Measurements from ENCODE around the gene ARFIP1.

Gene ARFIP1

GRCh38 chr4:152921284-152921683 is 141.5 kb downstream of the ARFIP1 start:
- POLR2A ChIA-PET: no interaction called here
- peaks cover 0 to 3% of the 10 kb centered on the region in 2 experiments; a peak in 1 of 3 replicates for H3K36me3 ChIP-seq (ENCODE audit: control insufficient read depth in 2 of 2, insufficient read depth in 1 of 2, low read length in 2 of 2)
- H3K27ac ChIP-seq (ENCODE audit: extremely low read depth, low read depth, low read length): no peak overlapping the region
- H3K9me3 ChIP-seq (ENCODE audit: control insufficient read depth, insufficient read depth, low read depth, low read length): no peaks in the 10 kb centered on the region
- CTCF ChIA-PET: no interaction called here
- TF ChIP-seq ZNF530 (tag by site-specific recombination; IDR thresholded peaks at IDR 0.05; ENCODE audit: low read depth): no peak
- TF ChIP-seq TCF7L2 (IDR thresholded peaks at IDR 0.05; ENCODE audit: borderline replicate concordance, low read depth, low read length): no peak
- no peak for TF ChIP-seq ZNF114 (tag by site-specific recombination; IDR thresholded peaks at IDR 0.05)
- TF ChIP-seq ZBTB21 (tag by site-specific recombination; IDR thresholded peaks at IDR 0.05): no peak
- no peak for TF ChIP-seq ZNF426 (tag by site-specific recombination; IDR thresholded peaks at IDR 0.05)
- no peak for TF ChIP-seq ZNF660 (tag by site-specific recombination; IDR thresholded peaks at IDR 0.05)
- TF ChIP-seq ZNF791 (tag by site-specific recombination; IDR thresholded peaks at IDR 0.05): no peak
- no peak for TF ChIP-seq ZNF645 (tag by site-specific recombination; IDR thresholded peaks at IDR 0.05)
- TF ChIP-seq MYNN (tag by site-specific recombination; IDR thresholded peaks at IDR 0.05; ENCODE audit: borderline replicate concordance): no peak
- no peak for TF ChIP-seq EGR2 (tag by site-specific recombination; IDR thresholded peaks at IDR 0.05; ENCODE audit: low read depth)
- no peaks in the 10 kb centered on the region for H3K4me1 ChIP-seq (ENCODE audit: control insufficient read depth, insufficient read depth, low read length)
- H3K4me3 ChIP-seq (ENCODE audit: low read depth, low read length): no peak overlapping the region

- TF ChIP-seq ZNF174 (tag by site-specific recombination; IDR thresholded peaks at IDR 0.05): no peak
- TF ChIP-seq ZNF324 (tag by site-specific recombination; IDR thresholded peaks at IDR 0.05): no peak
- no peak for TF ChIP-seq ZNF600 (tag by site-specific recombination; IDR thresholded peaks at IDR 0.05)
- TF ChIP-seq ZNF560 (tag by site-specific recombination; IDR thresholded peaks at IDR 0.05; ENCODE audit: borderline replicate concordance): no peak
- no peak for TF ChIP-seq ZNF692 (tag by site-specific recombination; IDR thresholded peaks at IDR 0.05)
- no peak for TF ChIP-seq ZNF16 (tag by site-specific recombination; IDR thresholded peaks at IDR 0.05; ENCODE audit: low read depth)
- no peak for TF ChIP-seq ZFP37 (tag by site-specific recombination; IDR thresholded peaks at IDR 0.05)
- H3K4me1 ChIP-seq (ENCODE audit: control insufficient read depth, insufficient read depth, low read length): no peaks in the 10 kb centered on the region
- H3K27ac ChIP-seq (ENCODE audit: extremely low read depth, low read depth, low read length): no peak overlapping the region
- CTCF ChIA-PET: interaction anchor here (0.7 kb wide), 1 partner anchor 17 kb away, joined by 4 read pairs; no protein-coding TSS in a partner anchor
- H3K9me3 ChIP-seq (ENCODE audit: control insufficient read depth, insufficient read depth, low read depth, low read length): no peaks in the 10 kb centered on the region
- H3K36me3 ChIP-seq (ENCODE audit: control insufficient read depth in 2 of 2, insufficient read depth in 1 of 2, low read length in 2 of 2): no peaks in the 10 kb centered on the region
- POLR2A ChIA-PET: no interaction called here
- no peak overlapping the region for H3K4me3 ChIP-seq (ENCODE audit: low read depth, low read length)
Observed at GRCh38 chr4:152925851-152926250, 146.1 kb downstream of the ARFIP1 start.

GRCh38 chr4:152926959-152927358 is 147.2 kb downstream of the ARFIP1 start:
- TF ChIP-seq ZNF266 (tag by site-specific recombination; IDR thresholded peaks at IDR 0.05; ENCODE audit: low read depth): no peak
- no peak for TF ChIP-seq GFI1B (tag by site-specific recombination; IDR thresholded peaks at IDR 0.05)
- TF ChIP-seq YY2 (tag by site-specific recombination; IDR thresholded peaks at IDR 0.05): no peak
- no peak for TF ChIP-seq ZNF157 (tag by site-specific recombination; IDR thresholded peaks at IDR 0.05)
- TF ChIP-seq ZNF239 (tag by site-specific recombination; IDR thresholded peaks at IDR 0.05): no peak
- no peak for TF ChIP-seq ZNF629 (tag by site-specific recombination; IDR thresholded peaks at IDR 0.05)
- TF ChIP-seq BCL6B (tag by site-specific recombination; IDR thresholded peaks at IDR 0.05): no peak
- Histone ChIP-seq H3K36me3 (ENCODE audit: control insufficient read depth in 2 of 2, insufficient read depth in 1 of 2, low read length in 2 of 2) (no peaks in the 10 kb centered on the region), H3K27ac (ENCODE audit: extremely low read depth, low read depth, low read length) (no peak overlapping the region), H3K4me1 (ENCODE audit: control insufficient read depth, insufficient read depth, low read length) (no peaks in the 10 kb centered on the region), H3K4me3 (ENCODE audit: low read depth, low read length) (no peak overlapping the region), H3K9me3 (ENCODE audit: control insufficient read depth, insufficient read depth, low read depth, low read length) (no peaks in the 10 kb centered on the region)
- POLR2A ChIA-PET: no interaction called here
- CTCF ChIA-PET: no interaction called here
